Left cardiac atrium (tissue), 4 donors: ENCODE results near the gene CRB2. TPM values are rescaled to one million over a fixed set of nuclear protein-coding genes. Genes with fewer than 3 reads are reported as not detected.

Experiments used
- ATAC-seq, 2 donors: fragments of 200-7000 bp; cut with Tn5 transposase; one replicate each; pipeline ENCODE4 v1.9.1; 2020; ENCODE audit warnings: mild to moderate bottlenecking in 2 of 2, moderate library complexity in 2 of 2
- DNase-seq: peaks from one replicate; pipeline ENCODE4 v3.0.0-alpha.2; 2020
- intact Hi-C, 2 donors: fragments of 100-400 bp; cut with DNase I; formaldehyde crosslinking; loops; one replicate each; pipeline versions ENCODE4 v1.14.1 to v1.15.1; 2022 to 2023
- total RNA-seq, 2 donors: library from RNA; stranded (reverse); fragmentation: NEBNext Ultra II Directional; extraction: Animal tissue kit (Norgen Biotek cat#: 25700); gene quantifications; one replicate each; pipeline ENCODE4 v1.2.1, GENCODE V29; 2021
- donor health status: DM: no; HTN: yes; CAD: no.
- donor health status: DM: no; HTN: yes; CAD: no; lungs with severe emphysema.
- donor health status: DM: yes; HTN: yes; CAD: no.
- donor health status: Dilated cardiomyopathy.

Gene CRB2
- total RNA-seq, 2 donors from 2014 or later, result 1.3 to 2.2 TPM

- DNase-seq (peak; percentile 9), ATAC-seq (no peak)
- intact Hi-C loops, result no loop called here
Observed at GRCh38 chr9:123411191-123411590, 55.2 kb downstream of the CRB2 start.

- intact Hi-C loops, result no loop called here
- no peak for ATAC-seq
- peak; percentile 10 for DNase-seq
Observed at GRCh38 chr9:123411636-123412035, 55.6 kb downstream of the CRB2 start.

DNA sequence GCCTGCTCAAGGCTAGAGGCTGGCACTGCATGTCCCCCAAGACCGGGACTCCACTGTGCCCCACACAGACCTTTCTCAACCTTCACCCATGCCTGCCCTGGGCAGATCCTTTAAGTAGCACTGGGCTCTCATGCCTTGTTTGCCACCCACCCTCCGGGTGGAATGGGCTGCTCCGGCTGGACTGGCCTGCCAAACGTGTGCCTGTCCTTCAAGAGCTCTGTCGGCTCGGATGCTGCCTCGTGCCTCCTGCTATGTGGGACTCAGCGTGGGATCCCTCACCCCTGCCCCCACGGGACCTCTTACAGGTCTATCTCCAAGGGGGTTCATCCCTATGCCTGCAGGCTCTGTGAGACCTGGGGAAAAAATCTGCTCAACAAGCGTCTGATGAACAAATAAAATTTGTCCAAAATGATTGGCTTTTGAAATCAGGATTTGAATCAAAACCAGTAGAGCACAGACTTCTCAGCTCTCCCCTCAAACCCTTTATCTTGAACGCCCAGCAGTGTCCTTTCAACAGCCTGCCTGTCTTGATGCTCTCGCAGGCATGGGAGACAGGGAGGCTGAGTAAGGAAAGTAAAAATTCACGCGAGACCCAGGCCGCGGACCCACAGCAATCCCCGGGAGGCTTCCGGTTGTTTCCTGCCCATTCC lies 56.3 kb downstream of the CRB2 start:
- DNase-seq (peak; percentile 5), ATAC-seq (no peak)
- intact Hi-C loops, result no loop called here

DNA sequence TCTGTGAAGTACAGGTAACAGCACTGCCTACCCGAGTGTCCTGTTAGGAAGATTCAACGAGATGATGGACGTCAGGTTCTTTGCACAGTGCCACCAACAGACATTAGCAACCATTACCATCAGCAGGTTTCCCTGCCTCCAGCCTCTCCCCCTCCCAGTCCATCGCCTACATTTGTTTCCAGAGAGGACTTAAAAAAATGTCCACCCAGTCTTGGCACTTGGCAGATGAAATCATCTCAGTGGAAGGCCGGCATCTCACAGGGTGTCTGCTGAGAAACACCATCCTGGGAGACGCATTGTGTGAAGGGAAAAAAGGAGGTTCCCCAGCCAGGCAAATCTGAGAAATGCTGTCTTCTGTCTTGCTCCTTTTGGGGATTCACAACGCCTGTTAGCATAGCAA lies 58.2 kb downstream of the CRB2 start:
- peak; percentile 6 for DNase-seq
- intact Hi-C loops, result no loop called here
- ATAC-seq, result no peak

DNA sequence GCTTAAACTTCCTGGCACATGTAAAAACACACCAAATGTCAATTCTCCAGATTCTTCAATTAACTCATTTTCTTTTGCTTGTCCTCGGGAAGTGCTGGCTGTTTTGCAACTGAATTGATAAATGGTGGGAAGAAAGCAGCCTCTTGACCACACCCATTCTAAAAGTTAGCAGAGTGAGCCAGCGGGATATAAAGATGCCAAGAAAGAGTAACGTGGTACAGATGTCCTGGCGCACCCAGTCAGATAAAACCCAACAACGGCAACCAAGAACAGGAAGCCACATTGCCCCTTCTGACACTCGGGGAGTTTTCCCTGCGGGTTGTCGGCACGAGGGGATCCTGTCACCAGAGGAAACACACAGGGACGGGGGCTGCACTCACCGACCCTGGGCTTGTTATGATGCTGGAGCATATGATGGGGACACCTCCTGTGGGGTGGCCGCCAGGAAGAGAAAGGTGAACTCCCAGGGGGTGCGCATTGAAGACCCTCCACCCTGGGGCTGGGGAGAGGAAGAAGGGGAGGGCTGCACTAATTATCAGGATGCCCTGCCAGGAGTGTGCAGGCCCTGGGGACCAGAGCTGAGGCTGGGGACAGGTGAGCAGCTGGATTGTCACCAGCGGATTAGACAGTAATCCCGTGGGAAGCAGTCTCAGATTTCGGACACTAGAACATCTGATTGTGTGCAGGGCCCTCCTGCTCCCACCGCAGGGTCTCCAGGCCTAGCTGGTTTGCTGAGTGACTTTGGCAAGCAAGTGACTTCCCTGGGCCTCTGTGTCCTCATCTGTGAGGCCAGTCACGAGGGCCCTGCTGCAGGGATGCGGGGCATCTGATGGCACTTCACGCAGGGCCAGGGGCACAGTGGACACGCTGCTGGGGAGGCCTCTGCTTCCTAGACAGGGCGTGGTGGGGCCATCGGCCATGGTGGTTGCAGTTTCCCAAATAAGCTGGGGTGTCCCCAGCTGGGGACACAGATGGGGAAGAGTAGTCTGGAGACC lies 59.2 kb downstream of the CRB2 start:
- peak; percentile 17 for DNase-seq
- peak in 1 of 2 donors; percentile 42 for ATAC-seq
- intact Hi-C loops, result no loop called here

DNA sequence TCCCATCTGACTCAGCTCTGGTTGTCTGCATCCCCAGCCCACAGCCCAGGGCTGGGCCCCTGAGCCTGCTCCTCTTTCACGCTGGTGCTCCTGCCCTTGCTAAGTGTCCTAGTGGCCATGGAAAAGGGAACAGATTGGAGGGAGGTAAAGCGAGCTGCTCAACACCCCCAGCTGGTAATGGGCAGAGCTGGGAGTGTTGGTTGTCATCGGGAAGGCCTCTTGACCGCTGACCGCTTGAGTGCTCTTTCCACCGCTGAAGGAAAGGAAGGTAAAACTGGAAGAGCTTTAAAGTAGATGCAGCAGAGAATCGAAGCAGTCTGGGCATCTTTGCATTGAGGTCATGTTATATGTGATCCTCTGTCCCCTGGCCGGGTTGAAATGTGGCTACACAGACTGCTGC lies 60.2 kb downstream of the CRB2 start:
- peak; percentile 4 for DNase-seq
- no peak for ATAC-seq
- intact Hi-C loops, result no loop called here

- intact Hi-C loops, result no loop called here
Observed at GRCh38 chr9:123417289-123418051, 61.5 kb downstream of the CRB2 start.

DNA sequence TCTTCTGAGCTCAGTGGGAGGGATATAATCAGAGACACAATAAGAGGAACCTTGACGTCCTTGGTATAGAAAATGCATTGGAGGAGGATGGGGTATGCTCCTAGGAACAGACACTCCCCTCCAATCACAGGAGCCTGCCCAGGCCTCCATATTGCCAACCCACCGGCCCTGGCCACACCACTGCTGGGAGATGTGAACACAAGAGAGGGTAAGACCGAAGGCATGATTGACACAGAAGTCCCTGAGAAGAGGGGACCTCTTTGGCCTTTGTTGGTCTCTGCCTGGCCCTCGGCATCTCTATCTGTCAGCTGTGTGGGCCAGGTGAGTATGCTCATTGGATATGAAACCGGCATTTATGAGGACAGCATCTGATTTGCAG lies 62.0 kb downstream of the CRB2 start:
- intact Hi-C loops, result no loop called here
- ATAC-seq (no peak), DNase-seq (peak; percentile 3)

More at GRCh38 chr9:123417289-123418051, 61.5 kb downstream of the CRB2 start:
- no peak for ATAC-seq
- peak; percentile 7 for DNase-seq

DNA sequence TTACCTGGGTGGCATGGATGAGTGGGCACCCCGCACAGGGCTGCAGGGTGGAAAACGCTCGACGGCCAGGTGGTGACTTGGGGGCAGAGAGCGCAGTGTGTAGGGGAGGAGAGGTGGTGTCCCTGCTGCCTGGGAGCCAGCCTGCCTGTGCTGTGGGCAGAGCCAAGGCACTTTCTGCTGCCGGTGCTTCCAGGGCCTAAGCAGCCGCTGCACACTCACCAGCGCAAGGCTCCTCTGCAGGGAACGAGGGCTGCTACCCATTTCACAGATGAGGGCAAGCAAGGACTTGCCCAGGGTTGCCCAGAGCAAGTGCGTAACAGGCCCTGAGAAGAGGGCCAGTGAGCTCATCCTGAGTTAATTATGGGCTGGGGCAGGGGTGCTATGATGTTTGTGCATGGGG lies 62.5 kb downstream of the CRB2 start:
- intact Hi-C loops, result no loop called here
- ATAC-seq (no peak), DNase-seq (peak; percentile 8)

DNA sequence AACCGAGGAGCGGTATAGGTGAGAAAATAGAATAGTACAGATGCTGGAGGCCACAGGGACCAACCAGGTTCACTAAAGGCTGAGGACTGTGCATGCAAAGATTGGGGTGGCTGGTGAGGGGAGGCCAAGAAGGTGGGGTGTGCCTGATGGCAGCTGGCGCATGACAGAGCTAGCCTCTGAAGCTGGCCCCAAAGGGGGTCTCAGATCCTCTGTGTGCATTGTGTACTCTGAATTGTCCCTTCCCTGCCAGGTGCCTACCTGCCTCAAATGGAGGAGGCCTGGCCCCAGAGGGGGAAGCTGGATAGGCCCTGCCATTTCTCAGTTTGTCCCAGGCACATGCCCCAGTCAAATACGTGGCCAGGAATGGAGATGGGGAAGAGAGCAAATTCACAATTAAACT lies 63.1 kb downstream of the CRB2 start:
- peak; percentile 1 for DNase-seq
- intact Hi-C loops, result no loop called here
- no peak for ATAC-seq

- ATAC-seq, result no peak
- intact Hi-C loops, result no loop called here
- DNase-seq, result peak; percentile 11
Observed at GRCh38 chr9:123419721-123420591, 64.0 kb downstream of the CRB2 start.

GRCh38 chr9:123420592-123421111 lies 64.7 kb downstream of the CRB2 start:
- no peak for ATAC-seq
- intact Hi-C loops, result no loop called here
- DNase-seq, result peak; percentile 13

DNA sequence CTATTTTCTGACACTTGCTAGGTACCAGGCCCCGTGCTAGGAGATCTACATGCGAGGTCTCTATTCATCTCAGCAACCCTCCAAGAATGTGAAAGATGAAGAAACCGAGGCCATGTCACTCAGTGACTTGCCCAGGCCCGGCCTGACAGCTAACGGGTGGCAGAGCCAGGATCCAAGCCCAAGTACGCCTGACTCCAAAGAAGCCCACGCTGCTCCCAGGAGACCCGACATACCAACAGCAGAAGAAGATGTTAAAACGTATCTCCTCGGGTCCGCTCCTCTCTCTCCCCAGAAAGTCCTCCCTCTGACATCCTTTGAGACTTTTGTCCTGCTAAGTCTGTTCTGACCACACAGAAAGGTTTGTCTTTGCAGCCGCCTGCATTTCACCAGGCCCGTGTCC lies 65.2 kb downstream of the CRB2 start:
- no peak for ATAC-seq
- intact Hi-C loops, result no loop called here
- DNase-seq, result peak; percentile 2

DNA sequence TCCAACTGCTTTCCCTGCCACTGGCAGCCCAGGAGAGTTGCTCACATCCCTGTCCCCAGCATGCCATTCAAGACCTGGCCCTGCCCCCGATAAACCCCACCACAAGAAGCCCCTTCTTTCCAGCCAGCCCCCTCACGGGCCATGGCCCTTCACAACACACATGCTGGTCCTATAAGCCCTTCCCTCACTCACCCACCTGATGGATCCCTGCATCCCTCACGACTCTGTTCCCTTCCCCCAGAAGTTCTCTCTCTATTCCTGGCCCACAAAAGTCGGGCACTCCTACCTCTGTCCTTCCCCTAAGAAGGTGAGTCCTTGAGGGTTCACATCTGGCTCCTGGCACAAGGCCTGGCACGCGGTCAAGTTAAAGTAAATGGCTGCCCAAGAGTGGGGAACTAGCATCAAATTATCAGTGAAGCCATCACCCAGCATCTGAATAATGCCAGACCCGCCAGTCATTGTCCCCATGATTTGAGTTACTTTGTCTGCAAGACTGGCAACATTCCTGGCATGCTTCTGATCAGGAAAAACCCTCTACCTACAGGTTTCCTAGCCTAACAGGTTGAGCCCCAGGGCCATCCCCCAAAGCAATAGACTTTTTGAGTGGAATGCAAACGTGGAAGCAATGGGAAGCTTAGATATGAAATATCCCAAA lies 65.9 kb downstream of the CRB2 start:
- DNase-seq, result peak; percentile 9
- intact Hi-C loops, result no loop called here
- ATAC-seq, result no peak

DNA sequence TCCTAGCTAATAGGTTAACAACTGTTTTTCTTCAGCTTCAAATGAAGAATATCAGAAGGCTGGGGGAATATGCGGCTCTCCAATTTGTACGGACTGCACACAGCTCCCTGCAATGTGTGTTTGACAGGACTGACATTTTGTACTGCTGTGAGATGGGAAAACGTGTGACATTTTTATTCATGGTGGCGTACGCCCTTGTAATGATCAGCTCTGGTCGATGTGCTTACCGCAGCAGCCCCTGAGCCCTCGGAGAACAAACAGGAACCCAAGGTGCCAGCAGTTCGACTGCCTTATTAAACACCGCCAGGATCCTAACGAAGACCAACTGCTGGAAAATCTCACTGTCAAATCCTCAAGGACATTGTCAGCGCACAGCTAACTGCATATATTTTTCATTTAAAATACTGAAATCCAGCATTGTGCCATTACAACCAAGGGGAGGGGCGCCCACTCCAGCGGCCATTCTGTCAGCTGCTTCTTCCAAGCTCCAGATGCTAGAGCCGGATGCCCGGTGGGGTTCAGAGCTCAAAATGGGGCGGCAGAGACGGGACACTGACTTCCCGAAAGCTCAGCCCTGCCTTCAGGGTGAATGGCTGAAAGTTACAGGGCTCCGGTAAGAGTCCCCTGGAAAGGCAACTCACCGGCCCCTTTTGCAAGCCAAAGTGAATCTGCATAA lies 66.8 kb downstream of the CRB2 start:
- ATAC-seq, result no peak
- DNase-seq, result peak; percentile 3
- intact Hi-C loops, result no loop called here

GRCh38 chr9:123423311-123423640 lies 67.3 kb downstream of the CRB2 start:
- no peak for ATAC-seq
- intact Hi-C loops, result no loop called here
- DNase-seq, result peak; percentile 5

- intact Hi-C loops, result no loop called here
- no peak for ATAC-seq
- peak; percentile 25 for DNase-seq
Observed at GRCh38 chr9:123424131-123424530, 68.1 kb downstream of the CRB2 start.
